Body of pancreas (tissue), 4 donors: ENCODE measurements around the gene DTX4.

Experiments
- POLR2A ChIP-seq, 3 donors: fragments of 450-650 bp; IDR thresholded peaks; one replicate each; pipeline ENCODE4 v1.6.1; 2016; ENCODE audit warnings: antibody characterized with exemption in 3 of 3, mild to moderate bottlenecking in 2 of 3
- TF ChIP-seq, protein P1 (sequence below), 7 experiments: fragments of 450-650 bp in 4 of 7; fragments of 200-600 bp in 3 of 7; sonication (generic) in 3 of 7; IDR thresholded peaks; one replicate each; pipeline ENCODE4 v1.5.1; 2016 to 2019; ENCODE audit warnings: antibody characterized with exemption in 7 of 7

DNA sequence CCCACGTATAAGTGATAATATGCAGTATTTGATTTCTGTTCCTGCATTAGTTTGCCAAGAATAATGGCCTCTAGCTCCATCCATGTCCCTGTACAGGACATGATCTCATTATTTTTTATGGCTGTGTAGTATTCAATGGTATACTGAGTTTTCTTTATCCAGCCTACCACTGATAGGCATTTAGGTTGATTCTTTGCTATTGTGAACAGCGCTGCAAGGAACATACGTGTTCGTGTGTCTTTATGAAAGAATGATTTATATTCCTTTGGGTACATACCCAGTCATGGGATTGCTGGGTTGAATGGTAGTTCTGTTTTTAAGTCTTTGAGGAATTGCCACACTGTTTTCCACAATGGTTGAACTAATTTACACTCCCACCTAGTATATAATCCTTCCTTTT is 30.7 kb upstream of the DTX4 start:
- TF ChIP-seq, protein P1, sequence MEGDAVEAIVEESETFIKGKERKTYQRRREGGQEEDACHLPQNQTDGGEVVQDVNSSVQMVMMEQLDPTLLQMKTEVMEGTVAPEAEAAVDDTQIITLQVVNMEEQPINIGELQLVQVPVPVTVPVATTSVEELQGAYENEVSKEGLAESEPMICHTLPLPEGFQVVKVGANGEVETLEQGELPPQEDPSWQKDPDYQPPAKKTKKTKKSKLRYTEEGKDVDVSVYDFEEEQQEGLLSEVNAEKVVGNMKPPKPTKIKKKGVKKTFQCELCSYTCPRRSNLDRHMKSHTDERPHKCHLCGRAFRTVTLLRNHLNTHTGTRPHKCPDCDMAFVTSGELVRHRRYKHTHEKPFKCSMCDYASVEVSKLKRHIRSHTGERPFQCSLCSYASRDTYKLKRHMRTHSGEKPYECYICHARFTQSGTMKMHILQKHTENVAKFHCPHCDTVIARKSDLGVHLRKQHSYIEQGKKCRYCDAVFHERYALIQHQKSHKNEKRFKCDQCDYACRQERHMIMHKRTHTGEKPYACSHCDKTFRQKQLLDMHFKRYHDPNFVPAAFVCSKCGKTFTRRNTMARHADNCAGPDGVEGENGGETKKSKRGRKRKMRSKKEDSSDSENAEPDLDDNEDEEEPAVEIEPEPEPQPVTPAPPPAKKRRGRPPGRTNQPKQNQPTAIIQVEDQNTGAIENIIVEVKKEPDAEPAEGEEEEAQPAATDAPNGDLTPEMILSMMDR (IDR thresholded peaks at IDR 0.05) = no peak
- TF ChIP-seq POLR2A (IDR thresholded peaks at IDR 0.05) = no peak
